ENCODE data around the gene SMDT1. TPM values are rescaled to one million over a fixed set of nuclear protein-coding genes. Genes with fewer than 3 reads are reported as not detected.

The SMDT1 gene
- total and polyA plus RNA-seq, 4 donors = 7.2 to 115 (median 39.9) TPM

- no peaks in the 10 kb centered on the region for H3K4me1 ChIP-seq (ENCODE audit: control insufficient read depth in 4 of 4, insufficient read depth in 4 of 4, low read length in 3 of 4)
- no peak for DNase-seq (ENCODE audit: low spot score)
- WGBS = 100% methylated on average over 1 of the region's 1 CpG
Measured at GRCh38 chr22:42056757-42057511, 22.6 kb upstream of the SMDT1 start.

GRCh38 chr22:42060489-42060888 is 19.0 kb upstream of the SMDT1 start:
- no peaks in the 10 kb centered on the region for H3K9me3 ChIP-seq (ENCODE audit: control insufficient read depth in 4 of 4, low read length in 3 of 4)
- H3K27ac ChIP-seq (ENCODE audit: low read depth in 1 of 2, low read length in 2 of 2) = no peak overlapping the region
- peaks cover 8 to 32% (median 20%) of the 10 kb centered on the region in 4 donors for H3K36me3 ChIP-seq (ENCODE audit: control insufficient read depth in 4 of 4, insufficient read depth in 3 of 4, low read depth in 1 of 4, low read length in 3 of 4)
- peaks cover 3 to 11% (median 10%) of the 10 kb centered on the region in 4 donors for H3K4me1 ChIP-seq (ENCODE audit: control insufficient read depth in 4 of 4, insufficient read depth in 4 of 4, low read length in 3 of 4)
- H3K4me3 ChIP-seq (ENCODE audit: low read depth in 1 of 3, low read length in 3 of 3) = no peak overlapping the region
- no peak for DNase-seq (ENCODE audit: low spot score)
- no peaks in the 10 kb centered on the region for H3K27me3 ChIP-seq (ENCODE audit: control insufficient read depth in 4 of 4, insufficient read depth in 4 of 4, low read length in 3 of 4)
- TF ChIP-seq JUND (IDR thresholded peaks at IDR 0.05) (no peak), TAF1 (conservative IDR thresholded peaks at IDR 0.05) (no peak), EGR1 (IDR thresholded peaks at IDR 0.05; ENCODE audit: low read depth in 2 of 2) (no peak), ATF3 (IDR thresholded peaks at IDR 0.05) (no peak), YY1 (IDR thresholded peaks at IDR 0.05) (no peak), REST (IDR thresholded peaks at IDR 0.05) (no peak), FOXA2 (IDR thresholded peaks at IDR 0.05) (no peak), NR2F2 (IDR thresholded peaks at IDR 0.05) (no peak), RXRA (IDR thresholded peaks at IDR 0.05) (no peak), ZBTB33 (IDR thresholded peaks at IDR 0.05) (no peak)
- WGBS = 95% methylated on average over 5 of the region's 5 CpGs
- H3K9ac ChIP-seq (ENCODE audit: low read depth in 1 of 2, low read length in 2 of 2) = no peak overlapping the region

More at GRCh38 chr22:42056757-42057511, 22.6 kb upstream of the SMDT1 start:
- no peaks in the 10 kb centered on the region for H3K27me3 ChIP-seq (ENCODE audit: control insufficient read depth in 4 of 4, insufficient read depth in 4 of 4, low read length in 3 of 4)
- H3K27ac ChIP-seq (ENCODE audit: low read depth in 1 of 2, low read length in 2 of 2) = no peak overlapping the region
- H3K4me3 ChIP-seq (ENCODE audit: low read depth in 1 of 3, low read length in 3 of 3) = no peak overlapping the region
- H3K36me3 ChIP-seq (ENCODE audit: control insufficient read depth in 4 of 4, insufficient read depth in 3 of 4, low read depth in 1 of 4, low read length in 3 of 4) = peaks cover 6 to 29% (median 17%) of the 10 kb centered on the region in 4 donors
- TF ChIP-seq NR2F2 (IDR thresholded peaks at IDR 0.05) = no peak
- TF ChIP-seq MAX (IDR thresholded peaks at IDR 0.05) = no peak
- no peak for TF ChIP-seq HNF4G (IDR thresholded peaks at IDR 0.05)
- TF ChIP-seq ATF3 (IDR thresholded peaks at IDR 0.05) = no peak
- TF ChIP-seq GABPA (IDR thresholded peaks at IDR 0.05 in 1 of 2, conservative IDR thresholded peaks at IDR 0.05 in 1 of 2) = no peak
- TF ChIP-seq SP1 (IDR thresholded peaks at IDR 0.05) = no peak
- TF ChIP-seq JUND (IDR thresholded peaks at IDR 0.05) = no peak
- H3K9me3 ChIP-seq (ENCODE audit: control insufficient read depth in 4 of 4, low read length in 3 of 4) = no peaks in the 10 kb centered on the region
- H3K9ac ChIP-seq (ENCODE audit: low read depth in 1 of 2, low read length in 2 of 2) = no peak overlapping the region

Measured in liver (tissue), 9 donors.